ENCODE results near the gene ACADVL. TPM values are rescaled to one million over a fixed set of nuclear protein-coding genes. Genes with fewer than 3 reads are reported as not detected.
A peak's percentile ranks its signal among the peaks of the same experiment; 100 is the strongest.

The ACADVL gene
- total RNA-seq, 4 donors from 2014 or later = 677 to 996 (median 722) TPM

DNA sequence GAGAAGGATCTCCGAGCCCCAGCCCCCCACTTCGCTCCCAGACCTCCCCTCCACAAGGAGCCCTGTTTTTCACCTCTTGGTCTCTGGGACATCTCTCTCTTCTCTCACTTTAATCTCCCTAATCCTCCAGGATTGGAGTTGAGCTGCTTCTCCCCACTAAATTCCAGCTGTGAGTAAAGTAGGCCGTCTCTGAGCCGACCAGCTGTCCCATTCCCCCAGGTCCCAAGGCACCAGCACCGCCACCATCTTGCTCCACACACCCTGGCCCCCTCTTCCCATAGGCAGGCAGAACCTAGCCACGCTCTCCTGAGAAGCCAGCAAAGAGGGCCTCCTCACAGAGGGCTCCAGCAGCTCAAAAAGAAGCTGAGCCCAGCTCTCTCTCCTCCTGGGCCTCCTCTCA is 980 bp upstream of the ACADVL start:
- no peak for ATAC-seq (ENCODE audit: low FRiP score)
- TF ChIP-seq, protein P1, sequence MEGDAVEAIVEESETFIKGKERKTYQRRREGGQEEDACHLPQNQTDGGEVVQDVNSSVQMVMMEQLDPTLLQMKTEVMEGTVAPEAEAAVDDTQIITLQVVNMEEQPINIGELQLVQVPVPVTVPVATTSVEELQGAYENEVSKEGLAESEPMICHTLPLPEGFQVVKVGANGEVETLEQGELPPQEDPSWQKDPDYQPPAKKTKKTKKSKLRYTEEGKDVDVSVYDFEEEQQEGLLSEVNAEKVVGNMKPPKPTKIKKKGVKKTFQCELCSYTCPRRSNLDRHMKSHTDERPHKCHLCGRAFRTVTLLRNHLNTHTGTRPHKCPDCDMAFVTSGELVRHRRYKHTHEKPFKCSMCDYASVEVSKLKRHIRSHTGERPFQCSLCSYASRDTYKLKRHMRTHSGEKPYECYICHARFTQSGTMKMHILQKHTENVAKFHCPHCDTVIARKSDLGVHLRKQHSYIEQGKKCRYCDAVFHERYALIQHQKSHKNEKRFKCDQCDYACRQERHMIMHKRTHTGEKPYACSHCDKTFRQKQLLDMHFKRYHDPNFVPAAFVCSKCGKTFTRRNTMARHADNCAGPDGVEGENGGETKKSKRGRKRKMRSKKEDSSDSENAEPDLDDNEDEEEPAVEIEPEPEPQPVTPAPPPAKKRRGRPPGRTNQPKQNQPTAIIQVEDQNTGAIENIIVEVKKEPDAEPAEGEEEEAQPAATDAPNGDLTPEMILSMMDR (IDR thresholded peaks at IDR 0.05) = no peak
- no peak for DNase-seq (ENCODE audit: low spot score)

DNA sequence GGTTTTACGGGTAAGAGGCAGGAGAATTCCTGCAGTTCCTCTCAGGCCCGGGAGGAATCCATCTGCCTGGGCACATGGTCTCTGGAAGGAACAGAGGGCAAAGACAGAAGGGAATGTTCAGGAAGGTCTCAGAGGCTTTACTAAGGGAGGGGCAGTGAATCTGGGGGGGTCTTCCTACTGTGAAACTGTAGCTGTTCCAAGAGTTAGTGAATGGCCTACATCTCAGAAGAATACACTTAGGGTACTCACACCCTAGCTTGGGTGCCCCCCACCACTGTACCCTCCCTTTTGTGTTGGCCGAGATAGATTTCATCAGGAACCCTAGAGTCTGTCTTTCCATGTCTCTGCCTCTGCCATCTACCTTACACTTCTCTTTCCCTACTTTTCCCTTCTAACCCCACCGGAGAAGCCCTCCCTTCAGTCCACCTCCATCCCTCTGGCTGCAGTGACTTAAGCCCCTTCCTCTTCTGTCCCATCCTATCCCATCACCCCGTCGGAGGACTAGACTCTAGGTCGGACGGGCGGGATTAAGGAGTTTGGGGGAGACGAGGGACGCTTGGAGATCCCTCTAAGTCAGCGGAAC is 418 bp upstream of the ACADVL start:
- TF ChIP-seq, protein P1 (IDR thresholded peaks at IDR 0.05) = no peak
- DNase-seq (ENCODE audit: low spot score) (no peak), ATAC-seq (ENCODE audit: low FRiP score) (no peak)

DNA sequence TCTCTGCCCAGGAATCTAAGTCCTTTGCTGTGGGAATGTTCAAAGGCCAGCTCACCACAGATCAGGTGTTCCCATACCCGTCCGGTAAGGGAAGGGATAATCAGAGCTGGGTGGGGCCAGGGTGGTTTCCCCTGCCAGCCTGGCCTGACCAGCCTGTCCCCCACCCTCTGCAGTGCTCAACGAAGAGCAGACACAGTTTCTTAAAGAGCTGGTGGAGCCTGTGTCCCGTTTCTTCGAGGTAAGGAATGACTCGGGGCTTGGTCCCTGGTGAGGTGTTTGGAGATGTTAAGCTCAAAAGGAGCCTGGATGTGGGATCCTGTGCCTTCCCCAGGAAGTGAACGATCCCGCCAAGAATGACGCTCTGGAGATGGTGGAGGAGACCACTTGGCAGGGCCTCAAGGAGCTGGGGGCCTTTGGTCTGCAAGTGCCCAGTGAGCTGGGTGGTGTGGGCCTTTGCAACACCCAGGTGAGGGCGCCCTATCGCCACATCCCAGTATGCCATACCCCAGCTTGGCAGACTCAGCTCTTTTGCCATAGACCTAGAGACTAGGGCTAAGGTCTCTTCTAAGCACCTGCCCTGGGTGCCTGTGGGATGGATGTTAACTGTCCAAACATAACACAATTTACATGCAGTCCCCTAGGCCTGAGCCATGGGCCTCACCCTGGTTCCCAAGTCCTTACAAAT is 997 bp downstream of the ACADVL start:
- TF ChIP-seq, protein P1 (IDR thresholded peaks at IDR 0.05) = no peak
- ATAC-seq (ENCODE audit: low FRiP score) (peak; percentile 32), DNase-seq (ENCODE audit: low spot score) (no peak)

DNA sequence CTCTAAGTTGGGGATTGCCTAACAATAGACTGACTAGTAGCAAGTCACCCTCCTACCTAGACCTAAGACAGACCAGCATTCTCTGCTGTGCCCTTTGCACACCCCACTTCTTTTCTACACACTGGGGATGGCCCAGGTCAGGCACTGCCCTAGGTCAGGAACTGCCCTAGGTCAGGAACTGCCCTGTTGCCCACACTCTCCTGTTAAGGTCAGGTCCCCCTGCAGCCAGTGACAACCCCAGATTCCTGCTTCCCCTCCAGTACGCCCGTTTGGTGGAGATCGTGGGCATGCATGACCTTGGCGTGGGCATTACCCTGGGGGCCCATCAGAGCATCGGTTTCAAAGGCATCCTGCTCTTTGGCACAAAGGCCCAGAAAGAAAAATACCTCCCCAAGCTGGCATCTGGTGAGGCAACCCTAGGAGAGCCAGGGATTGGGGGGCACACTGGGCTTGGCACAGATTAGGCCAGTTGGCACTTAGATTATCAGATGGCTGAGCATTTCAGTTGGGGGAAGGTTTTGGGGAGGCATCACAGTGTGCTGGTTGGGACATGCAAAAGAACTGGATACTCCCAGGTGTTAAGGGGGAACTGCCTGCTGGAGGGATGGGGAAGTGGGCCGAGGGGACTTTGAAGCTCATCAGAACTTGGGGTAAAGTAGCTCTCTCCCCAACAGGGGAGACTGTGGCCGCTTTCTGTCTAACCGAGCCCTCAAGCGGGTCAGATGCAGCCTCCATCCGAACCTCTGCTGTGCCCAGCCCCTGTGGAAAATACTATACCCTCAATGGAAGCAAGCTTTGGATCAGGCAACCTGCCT is 1.7 kb downstream of the ACADVL start:
- TF ChIP-seq, protein P1 (IDR thresholded peaks at IDR 0.05) = no peak
- ATAC-seq (ENCODE audit: low FRiP score) (no peak), DNase-seq (ENCODE audit: low spot score) (no peak)

DNA sequence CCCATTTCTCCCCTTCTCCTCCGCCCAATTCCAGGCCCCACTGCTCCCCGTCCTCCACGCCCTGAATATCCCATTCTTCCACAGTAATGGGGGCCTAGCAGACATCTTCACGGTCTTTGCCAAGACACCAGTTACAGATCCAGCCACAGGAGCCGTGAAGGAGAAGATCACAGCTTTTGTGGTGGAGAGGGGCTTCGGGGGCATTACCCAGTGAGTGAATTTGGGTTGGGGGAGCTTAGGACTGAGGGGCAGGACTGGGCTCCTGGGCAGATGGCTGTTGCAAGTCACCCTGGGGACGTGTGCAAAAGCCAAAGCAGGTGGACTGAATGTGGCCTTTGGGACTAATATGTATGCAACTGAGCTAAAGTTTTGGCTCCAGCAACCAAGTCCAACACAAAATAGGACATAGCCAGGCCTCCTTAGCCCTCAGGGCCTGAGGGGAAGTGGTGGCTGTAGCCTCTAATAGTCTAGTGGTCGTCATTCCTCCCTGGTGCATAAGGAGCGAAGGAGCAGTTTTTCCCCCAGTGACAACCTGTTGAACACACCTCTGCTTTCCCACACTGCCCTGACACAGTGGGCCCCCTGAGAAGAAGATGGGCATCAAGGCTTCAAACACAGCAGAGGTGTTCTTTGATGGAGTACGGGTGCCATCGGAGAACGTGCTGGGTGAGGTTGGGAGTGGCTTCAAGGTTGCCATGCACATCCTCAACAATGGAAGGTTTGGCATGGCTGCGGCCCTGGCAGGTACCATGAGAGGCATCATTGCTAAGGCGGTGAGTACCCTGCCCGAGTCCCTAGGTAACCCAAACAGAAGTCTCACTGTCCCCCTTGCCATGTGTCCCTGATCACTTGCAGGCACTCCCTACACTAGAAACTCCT is 2.6 kb downstream of the ACADVL start:
- ATAC-seq (ENCODE audit: low FRiP score) = no peak
- TF ChIP-seq, protein P1 (IDR thresholded peaks at IDR 0.05) = no peak

DNA sequence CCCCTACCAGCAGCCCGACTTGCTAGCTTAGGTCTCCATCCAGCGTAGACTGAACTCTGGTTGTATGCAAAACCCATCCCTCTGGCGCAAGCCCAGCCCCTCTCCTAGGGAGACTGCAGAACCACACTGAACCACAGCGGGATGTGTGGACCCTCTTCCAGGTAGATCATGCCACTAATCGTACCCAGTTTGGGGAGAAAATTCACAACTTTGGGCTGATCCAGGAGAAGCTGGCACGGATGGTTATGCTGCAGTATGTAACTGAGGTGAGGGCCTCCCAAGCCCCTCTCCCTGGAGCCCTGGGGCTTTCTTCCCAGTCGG is 3.2 kb downstream of the ACADVL start:
- ATAC-seq (ENCODE audit: low FRiP score) (no peak), DNase-seq (ENCODE audit: low spot score) (no peak)
- TF ChIP-seq, protein P1 (IDR thresholded peaks at IDR 0.05) = no peak

More for the DNA sequence above, 2.6 kb downstream of the ACADVL start:
- DNase-seq (ENCODE audit: low spot score) = no peak
